Keratinocyte (primary cell): ENCODE data around the gene CORO2A. TPM values are rescaled to one million over a fixed set of nuclear protein-coding genes. Genes with fewer than 3 reads are reported as not detected.
A peak's percentile ranks its signal among the peaks of the same experiment; 100 is the strongest.
"Not testable (repeated sequence)": the region's sequence is repeated elsewhere in the genome, so short reads cannot be mapped to it uniquely, and the experiment has no call there.

ENCODE experiments used
- DNase-seq: peaks from one replicate; pipeline ENCODE4 v3.0.0-alpha.2; 2011; ENCODE audit warnings: low read depth, missing footprints, low spot score
- FAIRE-seq: peaks from 2 replicates; lab custom pipeline; 2011; peaks lifted over from hg19 to GRCh38; lab: Jason Lieb, UNC
- H2AFZ ChIP-seq: 2 replicates; pipeline ENCODE4 v1.6.0; 2012; ENCODE audit warnings: low read length, control low read depth, inconsistent platforms; ENCODE audit not compliant: control insufficient read depth
- H3K27ac ChIP-seq: 2 replicates; pipeline ENCODE4 v1.5.1; 2011; ENCODE audit warnings: low read length; ENCODE audit not compliant: control insufficient read depth, insufficient read depth
- H3K27me3 ChIP-seq: 3 replicates; pipeline ENCODE4 v1.6.0; 2011; ENCODE audit warnings: low read length; ENCODE audit not compliant: control insufficient read depth, insufficient read depth; ENCODE audit errors: extremely low read depth
- H3K36me3 ChIP-seq, 2 experiments: 2 replicates in 1 of 2; 3 replicates in 1 of 2; pipeline ENCODE4 v1.5.1; 2011; ENCODE audit warnings: low read length in 2 of 2, mild to moderate bottlenecking in 1 of 2; ENCODE audit not compliant: control insufficient read depth in 2 of 2, insufficient read depth in 2 of 2; ENCODE audit errors: extremely low read depth in 1 of 2
- H3K4me1 ChIP-seq: 3 replicates; pipeline ENCODE4 v1.5.1; 2011; ENCODE audit warnings: low read length; ENCODE audit not compliant: control insufficient read depth, insufficient read depth; ENCODE audit errors: extremely low read depth
- H3K4me2 ChIP-seq: 3 replicates; pipeline ENCODE4 v1.6.0; 2011; ENCODE audit warnings: low read depth, low read length; ENCODE audit not compliant: control insufficient read depth, insufficient read depth; ENCODE audit errors: extremely low read depth
- H3K4me3 ChIP-seq, 3 experiments: fragments of 200-600 bp in 1 of 3; sonication (generic) in 1 of 3; 2 replicates in 2 of 3; 3 replicates in 1 of 3; pipeline ENCODE4 v1.5.1; 2011 to 2016; ENCODE audit warnings: low read length in 3 of 3, mild to moderate bottlenecking in 3 of 3, control low read depth in 2 of 3, inconsistent platforms in 1 of 3, low read depth in 1 of 3, mixed read lengths in 1 of 3, mixed run types in 1 of 3, moderate library complexity in 1 of 3; ENCODE audit not compliant: control insufficient read depth in 2 of 3, insufficient read depth in 2 of 3; ENCODE audit errors: extremely low read depth in 1 of 3
- H3K79me2 ChIP-seq: 2 replicates; pipeline ENCODE4 v1.6.0; 2012; ENCODE audit warnings: low read length; ENCODE audit not compliant: control insufficient read depth, insufficient read depth
- H3K9ac ChIP-seq: 3 replicates; pipeline ENCODE4 v1.6.0; 2011; ENCODE audit warnings: low read length; ENCODE audit not compliant: control insufficient read depth, insufficient read depth; ENCODE audit errors: extremely low read depth
- H3K9me1 ChIP-seq: 3 replicates; pipeline ENCODE4 v1.6.0; 2011; ENCODE audit warnings: low read length; ENCODE audit not compliant: control insufficient read depth, insufficient read depth; ENCODE audit errors: extremely low read depth
- H3K9me3 ChIP-seq: 2 replicates; pipeline ENCODE4 v1.5.1; 2012; ENCODE audit warnings: low read depth, low read length; ENCODE audit not compliant: control insufficient read depth
- H4K20me1 ChIP-seq: 3 replicates; pipeline ENCODE4 v1.6.0; 2011; ENCODE audit warnings: low read length; ENCODE audit not compliant: control insufficient read depth, insufficient read depth; ENCODE audit errors: extremely low read depth
- CTCF ChIP-seq, 3 experiments: IDR thresholded peaks in 1 of 3; conservative IDR thresholded peaks in 1 of 3; optimal IDR thresholded peaks in 1 of 3; 2 replicates in 2 of 3; 3 replicates in 1 of 3; pipeline versions ENCODE3 to v1.5.1; 2011; ENCODE audit warnings: low read length in 3 of 3, mild to moderate bottlenecking in 3 of 3, moderate library complexity in 2 of 3, control low read depth in 1 of 3, inconsistent platforms in 1 of 3; ENCODE audit not compliant: insufficient read depth in 2 of 3; ENCODE audit errors: extremely low read depth in 1 of 3
- EZH2 ChIP-seq: IDR thresholded peaks from one replicate; pipeline ENCODE4 v1.6.1; 2012; ENCODE audit warnings: inconsistent platforms, mild to moderate bottlenecking, low read length, moderate library complexity
- dilution Hi-C: fragments of 300-500 bp; cut with MboI; formaldehyde crosslinking; loops from one replicate; pipeline ENCODE4 v1.7.0; 2020; ENCODE audit warnings: low sequenced_read_pairs; ENCODE audit not compliant: extremely low pct_ligation_motif_present
- polyA plus RNA-seq, 5 experiments: library from polyadenylated mRNA; depleted of rRNA in 3 of 5; stranded (reverse) in 3 of 5; stranded (forward) in 1 of 5; unstranded in 1 of 5; fragments of >200 nt; gene quantifications; 1 replicate in 1 of 5; 2 replicates in 3 of 5; 3 replicates in 1 of 5; pipeline versions ENCODE4 v1.2.1 to v1.2.3, GENCODE V29; 2011 to 2012; ENCODE audit warnings: missing spikeins in 2 of 5, low read depth in 1 of 5, low replicate concordance in 1 of 5

Gene CORO2A
- polyA plus RNA-seq, 1 donor (not counting 4 experiments of a cell fraction or from before 2014, with no cell fraction given) = 31.7 TPM

- Histone ChIP-seq H3K9me3 (no peaks in the 10 kb centered on the region), H3K9me1 (no peaks in the 10 kb centered on the region), H3K36me3 (peaks cover 24 to 41% of the 10 kb centered on the region in 2 experiments), H3K4me3 (no peak overlapping the region), H3K9ac (no peak overlapping the region), H3K27me3 (no peaks in the 10 kb centered on the region), H3K27ac (no peak overlapping the region), H3K4me1 (peaks cover 23% of the 10 kb centered on the region), H3K4me2 (no peak overlapping the region), H2AFZ (no peak overlapping the region), H3K79me2 (no peaks in the 10 kb centered on the region), H4K20me1 (no peaks in the 10 kb centered on the region)
- DNase-seq (no peak), FAIRE-seq (no peak)
- TF ChIP-seq EZH2 (no peak), CTCF (optimal IDR thresholded peaks at IDR 0.05 in 1 of 3, IDR thresholded peaks at IDR 0.05 in 1 of 3, conservative IDR thresholded peaks at IDR 0.05 in 1 of 3; ENCODE audit: extremely low read depth in 1 of 3, insufficient read depth in 2 of 3, low read length in 3 of 3) (no peak)
- dilution Hi-C loops = no loop called here
Measured at GRCh38 chr9:98078895-98079294, 113.5 kb downstream of the CORO2A start.

GRCh38 chr9:98076514-98076890 is 115.9 kb downstream of the CORO2A start:
- H4K20me1 ChIP-seq, H2AFZ ChIP-seq, H3K4me2 ChIP-seq, FAIRE-seq, H3K27me3 ChIP-seq, H3K27ac ChIP-seq, dilution Hi-C loops, H3K9me3 ChIP-seq, DNase-seq, H3K9ac ChIP-seq, H3K4me3 ChIP-seq, H3K9me1 ChIP-seq, H3K79me2 ChIP-seq: not testable (repeated sequence)
- peaks cover 24% of the 10 kb centered on the region for H3K4me1 ChIP-seq
- H3K36me3 ChIP-seq = peaks cover 13 to 20% of the 10 kb centered on the region in 2 experiments

GRCh38 chr9:98075332-98075805 is 117.1 kb downstream of the CORO2A start:
- no peaks in the 10 kb centered on the region for H3K9me3 ChIP-seq
- no peak overlapping the region for H3K4me3 ChIP-seq
- H3K36me3 ChIP-seq = peaks cover 10 to 12% of the 10 kb centered on the region in 2 experiments
- DNase-seq = peak; percentile 57
- peaks cover 19% of the 10 kb centered on the region for H3K4me1 ChIP-seq
- H3K79me2 ChIP-seq = peaks cover 6% of the 10 kb centered on the region
- peak overlapping the region; percentile 27 for H3K27ac ChIP-seq
- no peaks in the 10 kb centered on the region for H4K20me1 ChIP-seq
- no peaks in the 10 kb centered on the region for H3K27me3 ChIP-seq
- peak overlapping the region; percentile 9 for H3K4me2 ChIP-seq
- dilution Hi-C loops = no loop called here
- peak overlapping the region; percentile 44 for H2AFZ ChIP-seq
- H3K9ac ChIP-seq = no peak overlapping the region
- peak; percentile 84 for FAIRE-seq
- no peaks in the 10 kb centered on the region for H3K9me1 ChIP-seq
- no peak for TF ChIP-seq CTCF (optimal IDR thresholded peaks at IDR 0.05 in 1 of 3, IDR thresholded peaks at IDR 0.05 in 1 of 3, conservative IDR thresholded peaks at IDR 0.05 in 1 of 3; ENCODE audit: extremely low read depth in 1 of 3, insufficient read depth in 2 of 3, low read length in 3 of 3)
- no peak for TF ChIP-seq EZH2
